Osteoblast (primary cell): ENCODE results near the gene TPI1. TPM values are rescaled to one million over a fixed set of nuclear protein-coding genes. Genes with fewer than 3 reads are reported as not detected.

Source experiments
- DNase-seq: peaks from one replicate; pipeline ENCODE4 v3.0.0; 2011; ENCODE audit warnings: low spot score, mixed read lengths; ENCODE audit not compliant: insufficient read length; ENCODE audit errors: missing footprints
- H2AFZ ChIP-seq: 2 replicates; pipeline ENCODE4 v1.6.0; 2011; ENCODE audit warnings: mild to moderate bottlenecking, low read length
- H3K27ac ChIP-seq: 2 replicates; pipeline ENCODE4 v1.5.1; 2011; ENCODE audit warnings: mild to moderate bottlenecking, low read depth, low read length, moderate library complexity
- H3K27me3 ChIP-seq: 2 replicates; pipeline ENCODE4 v1.6.0; 2012; ENCODE audit warnings: mild to moderate bottlenecking, control low read depth, inconsistent platforms, low read length, moderate library complexity; ENCODE audit not compliant: insufficient read depth
- H3K36me3 ChIP-seq: 2 replicates; pipeline ENCODE4 v1.5.1; 2011; ENCODE audit warnings: mild to moderate bottlenecking, low read length, control low read depth, moderate library complexity; ENCODE audit not compliant: insufficient read depth
- H3K4me1 ChIP-seq: 2 replicates; pipeline ENCODE4 v1.5.1; 2011; ENCODE audit warnings: mild to moderate bottlenecking, low read length, control low read depth, moderate library complexity; ENCODE audit not compliant: insufficient read depth
- H3K4me2 ChIP-seq: 2 replicates; pipeline ENCODE4 v1.6.0; 2011; ENCODE audit warnings: mild to moderate bottlenecking, low read length; ENCODE audit not compliant: insufficient read depth
- H3K4me3 ChIP-seq: fragments of 200-600 bp; sonication (generic); 3 replicates; pipeline ENCODE4 v1.5.1; 2012; ENCODE audit warnings: mild to moderate bottlenecking, low read length, inconsistent platforms; ENCODE audit not compliant: insufficient read depth
- H3K79me2 ChIP-seq: 2 replicates; pipeline ENCODE4 v1.6.0; 2012; ENCODE audit warnings: mild to moderate bottlenecking, low read length, control low read depth, inconsistent platforms; ENCODE audit not compliant: insufficient read depth
- H3K9me3 ChIP-seq: 2 replicates; pipeline ENCODE4 v1.5.1; 2011; ENCODE audit warnings: low read depth, low read length, control low read depth
- H4K20me1 ChIP-seq: 2 replicates; pipeline ENCODE4 v1.6.0; 2012; ENCODE audit warnings: mild to moderate bottlenecking, low read length, control low read depth; ENCODE audit not compliant: insufficient read depth
- total RNA-seq: library from RNA; depleted of rRNA; stranded (reverse); fragments of >200 nt; gene quantifications from 2 replicates; pipeline ENCODE4 v1.2.3, GENCODE V29; 2012
- TF ChIP-seq, protein P1 (sequence below): IDR thresholded peaks from 2 replicates; pipeline ENCODE4 v1.5.1; 2011; ENCODE audit warnings: mild to moderate bottlenecking, low read depth, low read length, moderate library complexity; ENCODE audit errors: extremely low read depth

TPI1 gene
- total RNA-seq, 1 donor = 553 TPM

DNA sequence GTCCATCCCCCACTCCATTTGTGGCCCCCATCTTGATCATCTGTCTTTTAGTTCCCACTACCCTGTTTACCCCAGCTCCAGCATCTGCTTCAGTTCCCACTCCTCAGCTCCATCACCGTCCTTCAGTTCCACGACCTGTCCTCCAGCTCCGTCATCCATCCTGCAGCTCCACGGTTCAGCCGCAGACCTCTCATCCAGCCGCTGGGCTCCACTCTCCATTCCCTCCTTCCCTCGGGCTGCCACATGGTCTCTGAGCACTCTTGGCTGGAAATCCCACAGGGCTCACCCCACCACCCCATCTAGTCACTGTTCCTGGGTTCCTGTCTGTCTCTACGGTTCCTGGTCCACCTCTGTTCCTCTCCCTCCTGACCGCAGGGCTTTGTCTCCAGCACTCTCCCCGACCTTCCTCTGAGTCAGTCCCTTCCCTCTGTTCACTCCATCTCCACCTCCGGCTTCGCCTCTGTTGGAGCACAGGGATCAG, 42.4 kb upstream of the TPI1 start:
- Histone ChIP-seq H3K79me2 (peaks cover 24% of the 10 kb centered on the region), H3K4me2 (peak overlapping the region; percentile 76), H3K27me3 (peaks cover 9% of the 10 kb centered on the region), H3K27ac (no peak overlapping the region), H3K9me3 (no peaks in the 10 kb centered on the region), H2AFZ (peak overlapping the region; percentile 55), H4K20me1 (peaks cover 6% of the 10 kb centered on the region), H3K4me3 (peak overlapping the region; percentile 60), H3K36me3 (no peaks in the 10 kb centered on the region), H3K4me1 (peaks cover 24% of the 10 kb centered on the region)
- DNase-seq = peak; percentile 91
- TF ChIP-seq, protein P1, sequence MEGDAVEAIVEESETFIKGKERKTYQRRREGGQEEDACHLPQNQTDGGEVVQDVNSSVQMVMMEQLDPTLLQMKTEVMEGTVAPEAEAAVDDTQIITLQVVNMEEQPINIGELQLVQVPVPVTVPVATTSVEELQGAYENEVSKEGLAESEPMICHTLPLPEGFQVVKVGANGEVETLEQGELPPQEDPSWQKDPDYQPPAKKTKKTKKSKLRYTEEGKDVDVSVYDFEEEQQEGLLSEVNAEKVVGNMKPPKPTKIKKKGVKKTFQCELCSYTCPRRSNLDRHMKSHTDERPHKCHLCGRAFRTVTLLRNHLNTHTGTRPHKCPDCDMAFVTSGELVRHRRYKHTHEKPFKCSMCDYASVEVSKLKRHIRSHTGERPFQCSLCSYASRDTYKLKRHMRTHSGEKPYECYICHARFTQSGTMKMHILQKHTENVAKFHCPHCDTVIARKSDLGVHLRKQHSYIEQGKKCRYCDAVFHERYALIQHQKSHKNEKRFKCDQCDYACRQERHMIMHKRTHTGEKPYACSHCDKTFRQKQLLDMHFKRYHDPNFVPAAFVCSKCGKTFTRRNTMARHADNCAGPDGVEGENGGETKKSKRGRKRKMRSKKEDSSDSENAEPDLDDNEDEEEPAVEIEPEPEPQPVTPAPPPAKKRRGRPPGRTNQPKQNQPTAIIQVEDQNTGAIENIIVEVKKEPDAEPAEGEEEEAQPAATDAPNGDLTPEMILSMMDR = no peak

DNA sequence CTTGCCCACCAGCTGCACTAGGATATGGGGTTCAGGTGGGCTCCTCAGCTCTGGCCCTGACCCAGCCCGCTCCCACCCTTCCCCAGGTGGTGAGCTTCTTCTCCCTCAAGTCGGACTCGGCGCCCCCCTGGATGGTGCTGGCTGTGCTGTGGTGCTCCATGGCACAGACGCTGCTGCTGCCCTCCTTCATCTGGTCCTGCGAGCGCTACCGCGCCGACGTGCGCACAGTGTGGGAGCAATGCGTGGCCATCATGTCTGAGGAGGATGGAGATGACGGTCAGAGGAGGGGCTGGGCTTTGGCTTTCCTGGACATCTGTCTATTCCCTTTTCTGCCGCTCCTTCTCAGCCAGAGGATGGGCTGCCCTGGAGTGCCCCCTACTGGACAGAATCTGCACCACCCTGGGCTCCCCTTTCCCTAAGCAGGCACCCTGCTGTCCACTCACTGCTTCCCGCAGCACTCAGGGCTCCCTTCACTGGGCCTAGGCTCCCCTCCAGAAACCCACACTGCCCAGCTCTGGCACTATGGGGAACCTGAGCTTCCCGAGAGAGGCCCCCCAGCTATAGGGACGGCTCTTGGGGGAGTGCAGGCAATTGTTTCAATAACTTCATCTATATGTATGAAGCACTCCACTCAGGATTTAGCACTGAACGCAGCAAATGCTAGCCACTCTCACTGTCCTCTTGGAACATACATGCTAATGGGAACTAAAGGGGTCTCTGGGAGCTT, 41.8 kb upstream of the TPI1 start:
- Histone ChIP-seq H3K4me2 (peak overlapping the region; percentile 76), H3K36me3 (peaks cover under 1% of the 10 kb centered on the region), H3K9me3 (no peaks in the 10 kb centered on the region), H4K20me1 (peaks cover 3% of the 10 kb centered on the region), H3K4me1 (peaks cover 26% of the 10 kb centered on the region), H2AFZ (peak overlapping the region; percentile 55), H3K79me2 (peaks cover 30% of the 10 kb centered on the region), H3K4me3 (peak overlapping the region; percentile 60), H3K27me3 (peaks cover 9% of the 10 kb centered on the region), H3K27ac (no peak overlapping the region)
- TF ChIP-seq, protein P1 = peak; percentile 97
- DNase-seq = peak; percentile 100

DNA sequence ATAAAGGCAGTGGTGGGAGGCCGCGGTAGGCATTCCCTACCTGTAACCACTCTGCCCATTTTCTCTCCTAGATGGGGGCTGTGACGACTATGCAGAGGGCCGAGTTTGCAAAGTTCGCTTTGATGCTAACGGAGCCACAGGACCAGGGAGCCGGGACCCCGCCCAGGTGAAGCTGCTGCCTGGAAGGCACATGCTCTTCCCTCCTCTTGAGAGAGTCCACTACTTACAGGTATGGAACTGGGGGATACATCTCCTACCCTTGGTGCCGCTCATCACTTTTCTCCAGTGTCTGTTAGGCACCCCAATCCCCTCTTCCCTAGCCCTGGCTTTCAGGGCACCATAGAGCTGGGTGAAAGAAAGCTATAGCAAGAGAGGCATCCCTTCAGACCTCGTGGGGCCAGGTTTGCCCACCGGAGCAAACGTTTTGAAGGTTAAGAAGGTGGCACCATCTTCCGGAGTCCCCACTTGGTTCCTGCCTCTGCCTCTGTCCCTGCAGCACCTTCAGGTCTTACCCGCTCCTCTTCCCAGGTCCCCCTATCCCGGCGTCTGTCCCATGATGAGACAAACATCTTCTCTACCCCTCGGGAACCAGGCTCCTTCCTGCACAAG, 41.1 kb upstream of the TPI1 start:
- TF ChIP-seq, protein P1 = no peak
- Histone ChIP-seq H3K9me3 (no peaks in the 10 kb centered on the region), H3K4me3 (no peak overlapping the region), H3K4me1 (peaks cover 26% of the 10 kb centered on the region), H3K4me2 (no peak overlapping the region), H3K36me3 (peaks cover 8% of the 10 kb centered on the region), H3K27me3 (peaks cover 9% of the 10 kb centered on the region), H3K79me2 (peaks cover 36% of the 10 kb centered on the region), H3K27ac (no peak overlapping the region), H2AFZ (no peak overlapping the region), H4K20me1 (peaks cover 5% of the 10 kb centered on the region)
- peak; percentile 54 for DNase-seq
